GM21515 (cell line): ENCODE results near the gene CHERP.
"Not testable (repeated sequence)": the region's sequence is repeated elsewhere in the genome, so short reads cannot be mapped to it uniquely, and the experiment has no call there.

ENCODE experiments used
- ATAC-seq: cut with Tn5 transposase; IDR thresholded peaks from one replicate; pipeline ENCODE4 v1.9.1; 2021; ENCODE audit not compliant: unreplicated experiment

The CHERP gene

GRCh38 chr19:16520074-16520973, 21.9 kb downstream of the CHERP start:
- no peak for ATAC-seq

GRCh38 chr19:16519230-16519687, 23.0 kb downstream of the CHERP start:
- ATAC-seq, result no peak

- no peak for ATAC-seq
Measured at GRCh38 chr19:16518483-16519229, 23.6 kb downstream of the CHERP start.

GRCh38 chr19:16518061-16518460, 24.2 kb downstream of the CHERP start:
- no peak for ATAC-seq

GRCh38 chr19:16516923-16517610, 25.2 kb downstream of the CHERP start:
- no peak for ATAC-seq

GRCh38 chr19:16516381-16516780, 25.9 kb downstream of the CHERP start:
- ATAC-seq, result no peak

GRCh38 chr19:16514383-16515019, 27.7 kb downstream of the CHERP start:
- ATAC-seq, result no peak

GRCh38 chr19:16512611-16513010, 29.6 kb downstream of the CHERP start:
- not testable (repeated sequence) for ATAC-seq

GRCh38 chr19:16509141-16510061, 32.8 kb downstream of the CHERP start:
- ATAC-seq, result no peak

GRCh38 chr19:16508546-16508945, 33.7 kb downstream of the CHERP start:
- no peak for ATAC-seq

GRCh38 chr19:16506961-16507360, 35.3 kb downstream of the CHERP start:
- ATAC-seq, result no peak

- ATAC-seq, result not testable (repeated sequence)
Measured at GRCh38 chr19:16506161-16506560, 36.1 kb downstream of the CHERP start.

- ATAC-seq, result no peak
Measured at GRCh38 chr19:16504271-16504670, 38.0 kb downstream of the CHERP start.

- no peak for ATAC-seq
Measured at GRCh38 chr19:16497837-16498236, 44.4 kb downstream of the CHERP start.

- ATAC-seq, result no peak
Measured at GRCh38 chr19:16497042-16497441, 45.2 kb downstream of the CHERP start.

GRCh38 chr19:16496613-16496983, 45.6 kb downstream of the CHERP start:
- no peak for ATAC-seq

- ATAC-seq, result peak; percentile 92
Measured at GRCh38 chr19:16495982-16496612, 46.1 kb downstream of the CHERP start, which contains the start of the genes C19orf44 and CALR3. Gene C19orf44 (plus strand): TSS chr19:16496394. CDS start chr19:16500793, 4,399 bp downstream. Gene CALR3 (minus strand): TSS chr19:16496167. CDS start chr19:16496129, 38 bp downstream.

GRCh38 chr19:16486476-16486875, 55.8 kb downstream of the CHERP start:
- not testable (repeated sequence) for ATAC-seq

GRCh38 chr19:16482745-16483144, 59.5 kb downstream of the CHERP start:
- ATAC-seq, result no peak
